HepG2 (cell line): Measurements from ENCODE around the gene FBXL22. TPM values are rescaled to one million over a fixed set of nuclear protein-coding genes. Genes with fewer than 3 reads are reported as not detected.

Source experiments
- CHD4 ChIP-seq: fragments of 200-600 bp; sonication (generic); IDR thresholded peaks from 2 replicates; pipeline ENCODE4 v1.7.0; 2017; ENCODE audit warnings: mild to moderate bottlenecking, low read length, borderline replicate concordance
- FOSL1 ChIP-seq: sonication (generic); formaldehyde crosslinking; IDR thresholded peaks from 2 replicates; pipeline ENCODE4 v1.9.0; 2021; ENCODE audit warnings: missing genetic modification reagents, borderline replicate concordance
- GZF1 ChIP-seq: sonication (generic); formaldehyde crosslinking; IDR thresholded peaks from 2 replicates; pipeline ENCODE4 v1.5.1; 2020; ENCODE audit warnings: mild to moderate bottlenecking, missing genetic modification reagents
- HMGXB3 ChIP-seq: sonication (generic); formaldehyde crosslinking; IDR thresholded peaks from 2 replicates; pipeline ENCODE4 v1.4.0; 2020; ENCODE audit warnings: missing genetic modification reagents, borderline replicate concordance
- KLF11 ChIP-seq: IDR thresholded peaks from 2 replicates; pipeline ENCODE4 v1.6.1; 2016; ENCODE audit warnings: missing compliant biosample characterization
- MAFK ChIP-seq, 2 experiments: IDR thresholded peaks in 1 of 2; conservative IDR thresholded peaks in 1 of 2; 2 replicates each; pipeline ENCODE4 v1.6.1; 2011; ENCODE audit warnings: improper control_type of control experiment in 2 of 2, low read length in 2 of 2
- SIN3A ChIP-seq: IDR thresholded peaks from 2 replicates; pipeline ENCODE4 v1.6.1; 2011; ENCODE audit warnings: low read depth, mild to moderate bottlenecking, control low read depth, low read length, borderline replicate concordance
- ZBTB42 ChIP-seq: sonication (generic); formaldehyde crosslinking; IDR thresholded peaks from 2 replicates; pipeline ENCODE4 v1.5.0; 2020; ENCODE audit warnings: mild to moderate bottlenecking, missing genetic modification reagents
- ZNF253 ChIP-seq: sonication (generic); formaldehyde crosslinking; IDR thresholded peaks from 2 replicates; pipeline ENCODE4 v1.8.0; 2022; ENCODE audit warnings: mild to moderate bottlenecking, missing genetic modification reagents, borderline replicate concordance
- ZNF326 ChIP-seq: sonication (generic); formaldehyde crosslinking; IDR thresholded peaks from 2 replicates; pipeline ENCODE4 v1.4.0; 2020; ENCODE audit warnings: missing genetic modification reagents, borderline replicate concordance
- ZNF547 ChIP-seq: sonication (generic); formaldehyde crosslinking; IDR thresholded peaks from 2 replicates; pipeline ENCODE4 v1.5.1; 2020; ENCODE audit warnings: mild to moderate bottlenecking, missing genetic modification reagents
- ZNF598 ChIP-seq: sonication (generic); formaldehyde crosslinking; IDR thresholded peaks from 2 replicates; pipeline ENCODE4 v1.5.1; 2020; ENCODE audit warnings: mild to moderate bottlenecking, missing genetic modification reagents, borderline replicate concordance
- ZNF724P ChIP-seq: sonication (generic); formaldehyde crosslinking; IDR thresholded peaks from 2 replicates; pipeline ENCODE4 v1.8.0; 2022; ENCODE audit warnings: missing genetic modification reagents, borderline replicate concordance
- polyA plus RNA-seq, 8 experiments: library from polyadenylated mRNA; depleted of rRNA in 3 of 8; stranded (reverse) in 7 of 8; unstranded in 1 of 8; fragments of >200 nt; fragmentation: Illumina TruSeq in 4 of 8; extraction: Trizol in 4 of 8; gene quantifications; 2 replicates each; pipeline versions ENCODE4 v1.2.1 to v1.2.3, GENCODE V29; 2011 to 2016; ENCODE audit warnings: low read depth in 4 of 8, missing spikeins in 1 of 8, mixed read lengths in 1 of 8; ENCODE audit not compliant: insufficient read depth in 1 of 8
- total RNA-seq, 5 experiments: library from RNA; depleted of rRNA; stranded (reverse); fragments of >200 nt; fragmentation: Illumina TruSeq; extraction: Trizol; gene quantifications; 2 replicates each; pipeline ENCODE4 v1.2.3, GENCODE V29; 2016; ENCODE audit warnings: low read depth in 1 of 5
- TF ChIP-seq, protein P1 (sequence below): sonication (generic); formaldehyde crosslinking; conservative IDR thresholded peaks from 2 replicates; pipeline ENCODE4 v1.4.0; 2020; ENCODE audit warnings: missing genetic modification reagents
- TF ChIP-seq, protein P2 (sequence below): sonication (generic); formaldehyde crosslinking; IDR thresholded peaks from 2 replicates; pipeline ENCODE4 v1.5.1; 2020; ENCODE audit warnings: mild to moderate bottlenecking, missing genetic modification reagents
- TF ChIP-seq, protein P3 (sequence below): sonication (generic); formaldehyde crosslinking; IDR thresholded peaks from 2 replicates; pipeline ENCODE4 v1.4.0; 2020; ENCODE audit warnings: mild to moderate bottlenecking, missing genetic modification reagents, borderline replicate concordance

Gene FBXL22
- total and polyA plus RNA-seq, 2 of the 13 experiments (the other 11 are each of a cell fraction or from before 2014, with no cell fraction given): 0.15 to 0.33 TPM

DNA sequence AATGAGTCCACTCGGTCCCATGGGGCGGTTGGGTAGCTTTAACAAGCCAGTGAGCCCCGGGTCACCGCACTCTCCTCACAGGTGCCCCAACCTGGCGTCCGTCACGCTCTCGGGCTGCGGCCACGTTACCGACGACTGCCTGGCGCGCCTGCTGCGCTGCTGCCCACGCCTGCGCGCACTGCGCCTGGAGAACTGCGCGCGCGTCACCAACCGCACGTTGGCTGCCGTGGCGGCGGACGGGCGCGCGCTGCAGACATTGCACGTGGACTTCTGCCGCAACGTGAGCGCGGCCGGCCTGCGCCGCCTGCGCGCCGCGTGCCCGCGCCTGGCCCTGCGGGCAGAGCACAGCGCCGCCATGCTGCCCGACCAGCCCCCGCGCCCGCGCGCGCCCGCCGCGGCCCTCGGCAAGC is 3.4 kb downstream of the FBXL22 start (continued):
- no peak for TF ChIP-seq ZBTB42 (CRISPR knock-in tag)
- no peak; the same call in 1 of the 2 replicates for TF ChIP-seq ZNF598 (CRISPR knock-in tag)
- TF ChIP-seq, protein P1, sequence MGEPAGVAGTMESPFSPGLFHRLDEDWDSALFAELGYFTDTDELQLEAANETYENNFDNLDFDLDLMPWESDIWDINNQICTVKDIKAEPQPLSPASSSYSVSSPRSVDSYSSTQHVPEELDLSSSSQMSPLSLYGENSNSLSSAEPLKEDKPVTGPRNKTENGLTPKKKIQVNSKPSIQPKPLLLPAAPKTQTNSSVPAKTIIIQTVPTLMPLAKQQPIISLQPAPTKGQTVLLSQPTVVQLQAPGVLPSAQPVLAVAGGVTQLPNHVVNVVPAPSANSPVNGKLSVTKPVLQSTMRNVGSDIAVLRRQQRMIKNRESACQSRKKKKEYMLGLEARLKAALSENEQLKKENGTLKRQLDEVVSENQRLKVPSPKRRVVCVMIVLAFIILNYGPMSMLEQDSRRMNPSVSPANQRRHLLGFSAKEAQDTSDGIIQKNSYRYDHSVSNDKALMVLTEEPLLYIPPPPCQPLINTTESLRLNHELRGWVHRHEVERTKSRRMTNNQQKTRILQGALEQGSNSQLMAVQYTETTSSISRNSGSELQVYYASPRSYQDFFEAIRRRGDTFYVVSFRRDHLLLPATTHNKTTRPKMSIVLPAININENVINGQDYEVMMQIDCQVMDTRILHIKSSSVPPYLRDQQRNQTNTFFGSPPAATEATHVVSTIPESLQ: no peak
- 0 out of 2 replicates have a peak, but pooled peaks have one; percentile 21 for TF ChIP-seq ZNF724P (CRISPR knock-in tag)
- TF ChIP-seq ZNF547 (CRISPR knock-in tag): no peak; the same call in 1 of the 2 replicates
- no peak for TF ChIP-seq CHD4
- no peak for TF ChIP-seq MAFK (conservative IDR thresholded peaks at IDR 0.05 in 1 of 2, IDR thresholded peaks at IDR 0.05 in 1 of 2; ENCODE audit: low read length in 2 of 2)
- TF ChIP-seq, protein P2, sequence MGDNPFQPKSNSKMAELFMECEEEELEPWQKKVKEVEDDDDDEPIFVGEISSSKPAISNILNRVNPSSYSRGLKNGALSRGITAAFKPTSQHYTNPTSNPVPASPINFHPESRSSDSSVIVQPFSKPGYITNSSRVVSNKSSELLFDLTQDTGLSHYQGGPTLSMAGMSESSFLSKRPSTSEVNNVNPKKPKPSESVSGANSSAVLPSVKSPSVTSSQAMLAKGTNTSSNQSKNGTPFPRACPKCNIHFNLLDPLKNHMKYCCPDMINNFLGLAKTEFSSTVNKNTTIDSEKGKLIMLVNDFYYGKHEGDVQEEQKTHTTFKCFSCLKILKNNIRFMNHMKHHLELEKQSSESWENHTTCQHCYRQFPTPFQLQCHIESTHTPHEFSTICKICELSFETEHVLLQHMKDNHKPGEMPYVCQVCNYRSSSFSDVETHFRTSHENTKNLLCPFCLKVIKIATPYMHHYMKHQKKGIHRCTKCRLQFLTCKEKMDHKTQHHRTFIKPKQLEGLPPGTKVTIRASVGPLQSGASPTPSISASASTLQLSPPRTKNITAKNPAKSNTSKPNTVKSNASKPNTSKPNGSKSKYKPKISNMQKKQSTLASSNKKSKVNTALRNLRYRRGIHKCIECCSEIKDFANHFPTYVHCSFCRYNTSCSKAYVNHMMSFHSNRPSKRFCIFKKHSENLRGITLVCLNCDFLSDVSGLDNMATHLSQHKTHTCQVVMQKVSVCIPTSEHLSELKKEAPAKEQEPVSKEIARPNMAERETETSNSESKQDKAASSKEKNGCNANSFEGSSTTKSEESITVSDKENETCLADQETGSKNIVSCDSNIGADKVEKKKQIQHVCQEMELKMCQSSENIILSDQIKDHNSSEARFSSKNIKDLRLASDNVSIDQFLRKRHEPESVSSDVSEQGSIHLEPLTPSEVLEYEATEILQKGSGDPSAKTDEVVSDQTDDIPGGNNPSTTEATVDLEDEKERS (CRISPR knock-in tag): no peak
- no peak for TF ChIP-seq KLF11 (CRISPR knock-in tag)
- no peak for TF ChIP-seq ZNF326 (CRISPR knock-in tag)
- no peak for TF ChIP-seq ZNF253 (CRISPR knock-in tag)
- TF ChIP-seq, protein P3, sequence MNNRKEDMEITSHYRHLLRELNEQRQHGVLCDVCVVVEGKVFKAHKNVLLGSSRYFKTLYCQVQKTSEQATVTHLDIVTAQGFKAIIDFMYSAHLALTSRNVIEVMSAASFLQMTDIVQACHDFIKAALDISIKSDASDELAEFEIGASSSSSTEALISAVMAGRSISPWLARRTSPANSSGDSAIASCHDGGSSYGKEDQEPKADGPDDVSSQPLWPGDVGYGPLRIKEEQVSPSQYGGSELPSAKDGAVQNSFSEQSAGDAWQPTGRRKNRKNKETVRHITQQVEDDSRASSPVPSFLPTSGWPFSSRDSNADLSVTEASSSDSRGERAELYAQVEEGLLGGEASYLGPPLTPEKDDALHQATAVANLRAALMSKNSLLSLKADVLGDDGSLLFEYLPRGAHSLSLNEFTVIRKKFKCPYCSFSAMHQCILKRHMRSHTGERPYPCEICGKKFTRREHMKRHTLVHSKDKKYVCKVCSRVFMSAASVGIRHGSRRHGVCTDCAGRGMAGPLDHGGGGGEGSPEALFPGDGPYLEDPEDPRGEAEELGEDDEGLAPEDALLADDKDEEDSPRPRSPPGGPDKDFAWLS: no peak
- TF ChIP-seq SIN3A: peak; percentile 68; the same call in 1 of the 2 replicates
- TF ChIP-seq GZF1: no peak
- TF ChIP-seq HMGXB3 (CRISPR knock-in tag): no peak
- no peak for TF ChIP-seq FOSL1 (CRISPR knock-in tag)
